ENCODE measurements around the gene ADAMTS15.

GRCh38 chr11:130485983-130486382, 37.5 kb downstream of the ADAMTS15 start:
- TF ChIP-seq EP300 (IDR thresholded peaks at IDR 0.05; ENCODE audit: low read depth) (no peak), CTCF (IDR thresholded peaks at IDR 0.05) (no peak), POLR2AphosphoS5 (IDR thresholded peaks at IDR 0.05) (no peak)
